IPS DF 4.7 (cell line): ENCODE results near the gene PCDHGB2.
"Not testable (repeated sequence)": the region's sequence is repeated elsewhere in the genome, so short reads cannot be mapped to it uniquely, and the experiment has no call there.

Experiments
- DNase-seq: peaks from one replicate; pipeline ENCODE4 v3.0.0-alpha.2; 2013; ENCODE audit warnings: low spot score; ENCODE audit errors: extremely low read depth

Gene PCDHGB2

DNA sequence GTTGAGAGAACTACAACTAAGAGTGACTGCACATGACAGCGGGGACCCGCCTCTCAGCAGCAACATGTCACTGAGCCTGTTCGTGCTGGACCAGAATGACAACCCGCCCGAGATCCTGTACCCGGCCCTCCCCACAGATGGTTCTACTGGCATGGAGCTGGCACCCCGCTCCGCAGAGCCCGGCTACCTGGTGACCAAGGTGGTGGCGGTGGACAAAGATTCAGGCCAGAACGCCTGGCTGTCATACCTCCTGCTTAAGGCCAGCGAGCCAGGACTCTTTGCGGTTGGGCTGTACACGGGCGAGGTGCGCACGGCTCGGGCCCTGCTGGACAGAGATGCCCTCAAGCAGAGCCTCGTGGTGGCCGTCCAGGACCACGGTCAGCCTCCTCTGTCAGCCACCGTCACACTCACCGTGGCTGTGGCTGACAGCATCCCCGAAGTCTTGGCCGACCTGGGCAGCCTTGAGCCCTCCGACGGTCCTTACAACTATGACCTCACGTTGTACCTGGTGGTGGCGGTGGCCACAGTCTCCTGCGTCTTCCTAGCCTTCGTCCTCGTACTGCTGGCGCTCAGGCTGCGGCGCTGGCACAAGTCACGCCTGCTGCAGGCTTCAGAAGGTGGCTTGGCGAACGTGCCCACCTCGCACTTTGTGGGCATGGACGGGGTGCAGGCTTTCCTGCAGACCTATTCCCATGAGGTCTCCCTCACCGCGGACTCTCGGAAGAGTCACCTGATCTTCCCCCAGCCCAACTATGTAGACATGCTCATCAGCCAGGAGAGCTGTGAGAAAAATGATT lies 24.9 kb downstream of the PCDHGB2 start:
- DNase-seq: no peak

DNA sequence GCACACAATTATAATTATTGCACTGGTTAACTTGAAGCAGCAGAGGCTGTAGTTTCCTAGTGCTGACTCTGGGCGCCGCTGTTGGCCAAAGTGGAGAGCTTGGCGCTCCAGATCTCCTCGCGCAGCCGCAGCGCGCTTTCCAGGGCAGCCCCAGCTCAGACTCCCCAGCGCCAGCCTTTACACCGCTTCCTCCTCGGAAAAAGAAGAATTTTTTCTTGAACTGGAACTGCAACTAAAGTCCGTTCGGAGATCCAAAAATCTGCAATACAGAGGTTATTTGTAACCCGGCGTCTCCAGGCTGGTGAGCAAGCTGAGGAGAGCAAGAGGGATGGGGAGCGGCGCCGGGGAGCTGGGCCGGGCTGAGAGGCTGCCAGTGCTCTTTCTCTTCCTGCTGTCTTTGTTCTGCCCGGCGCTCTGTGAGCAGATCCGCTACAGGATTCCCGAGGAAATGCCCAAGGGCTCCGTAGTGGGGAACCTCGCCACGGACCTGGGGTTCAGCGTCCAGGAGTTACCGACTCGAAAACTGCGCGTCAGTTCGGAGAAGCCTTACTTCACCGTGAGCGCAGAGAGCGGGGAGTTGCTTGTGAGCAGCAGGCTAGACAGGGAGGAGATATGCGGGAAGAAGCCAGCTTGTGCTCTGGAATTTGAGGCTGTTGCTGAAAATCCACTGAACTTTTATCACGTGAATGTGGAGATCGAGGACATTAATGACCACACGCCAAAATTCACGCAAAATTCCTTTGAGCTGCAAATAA lies 27.9 kb downstream of the PCDHGB2 start, which contains the start of gene PCDHGB4:
TSS of gene PCDHGB4 (plus strand) at position 142 of the 755 bp plus-strand sequence. CDS start at position 329, 187 bp downstream.
- not testable (repeated sequence) for DNase-seq

DNA sequence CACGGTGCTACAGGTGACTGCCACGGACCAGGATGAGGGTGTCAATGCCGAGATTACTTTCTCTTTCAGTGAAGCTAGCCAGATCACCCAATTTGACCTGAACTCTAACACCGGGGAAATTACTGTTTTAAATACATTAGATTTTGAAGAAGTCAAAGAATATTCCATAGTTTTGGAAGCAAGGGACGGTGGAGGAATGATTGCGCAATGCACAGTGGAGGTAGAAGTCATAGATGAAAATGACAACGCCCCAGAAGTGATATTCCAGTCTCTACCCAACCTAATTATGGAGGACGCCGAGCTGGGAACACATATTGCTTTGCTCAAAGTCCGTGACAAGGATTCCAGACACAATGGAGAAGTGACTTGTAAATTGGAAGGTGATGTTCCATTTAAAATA lies 28.9 kb downstream of the PCDHGB2 start:
- DNase-seq: no peak

DNA sequence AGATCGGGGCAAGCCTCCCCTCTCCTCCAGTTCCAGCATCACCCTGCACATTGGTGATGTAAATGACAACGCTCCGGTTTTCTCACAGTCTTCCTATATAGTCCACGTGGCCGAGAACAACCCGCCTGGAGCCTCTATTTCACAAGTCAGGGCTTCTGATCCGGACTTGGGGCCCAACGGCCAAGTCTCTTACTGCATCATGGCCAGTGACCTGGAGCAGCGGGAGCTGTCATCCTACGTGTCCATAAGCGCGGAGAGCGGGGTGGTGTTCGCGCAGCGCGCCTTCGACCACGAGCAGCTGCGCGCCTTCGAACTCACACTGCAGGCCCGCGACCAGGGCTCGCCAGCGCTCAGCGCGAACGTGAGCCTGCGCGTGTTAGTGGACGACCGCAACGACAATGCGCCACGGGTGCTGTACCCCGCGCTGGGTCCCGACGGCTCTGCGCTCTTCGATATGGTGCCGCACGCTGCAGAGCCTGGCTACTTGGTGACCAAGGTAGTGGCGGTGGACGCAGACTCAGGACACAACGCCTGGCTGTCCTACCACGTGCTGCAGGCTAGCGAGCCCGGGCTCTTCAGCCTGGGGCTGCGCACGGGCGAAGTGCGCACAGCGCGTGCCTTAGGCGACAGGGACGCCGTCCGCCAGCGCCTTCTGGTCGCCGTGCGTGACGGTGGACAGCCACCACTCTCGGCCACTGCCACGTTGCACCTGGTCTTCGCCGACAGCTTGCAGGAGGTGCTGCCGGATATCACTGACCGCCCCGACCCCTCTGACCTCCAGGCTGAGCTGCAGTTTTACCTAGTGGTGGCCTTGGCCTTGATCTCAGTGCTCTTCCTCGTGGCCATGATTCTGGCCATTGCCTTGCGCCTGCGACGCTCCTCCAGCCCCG lies 29.6 kb downstream of the PCDHGB2 start:
- no peak for DNase-seq

DNA sequence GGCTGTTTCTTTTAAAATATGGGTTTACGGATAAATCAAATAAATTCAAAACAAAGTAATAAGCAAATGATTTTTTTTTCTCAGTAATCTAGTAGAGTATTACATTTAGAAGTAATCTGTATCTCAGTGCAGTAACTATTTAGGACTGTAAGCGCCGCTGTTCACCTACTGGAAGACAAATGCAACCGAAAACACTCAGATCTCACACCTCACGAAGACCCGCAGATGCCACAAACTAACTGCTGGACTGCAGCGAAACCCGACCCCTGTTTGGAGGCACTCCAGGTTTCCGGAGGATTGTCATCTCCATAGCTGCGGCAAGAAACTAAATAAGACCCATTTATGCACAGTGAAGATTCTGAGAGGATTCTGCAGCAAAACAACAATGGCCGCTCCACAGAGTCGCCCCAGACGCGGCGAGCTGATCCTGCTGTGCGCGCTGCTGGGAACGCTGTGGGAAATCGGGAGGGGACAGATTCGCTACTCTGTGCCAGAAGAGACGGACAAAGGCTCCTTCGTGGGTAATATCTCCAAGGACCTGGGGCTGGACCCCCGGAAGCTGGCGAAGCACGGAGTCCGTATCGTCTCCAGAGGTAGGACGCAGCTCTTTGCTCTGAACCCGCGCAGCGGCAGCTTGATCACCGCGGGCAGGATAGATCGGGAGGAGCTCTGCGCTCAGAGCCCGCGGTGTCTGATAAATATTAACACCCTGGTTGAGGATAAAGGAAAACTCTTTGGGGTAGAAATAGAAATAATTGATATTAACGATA lies 32.8 kb downstream of the PCDHGB2 start, which contains the start of gene PCDHGA8:
TSS of gene PCDHGA8 (plus strand) at position 205 of the 770 bp plus-strand sequence. CDS start at position 386, 181 bp downstream.
- DNase-seq: no peak

DNA sequence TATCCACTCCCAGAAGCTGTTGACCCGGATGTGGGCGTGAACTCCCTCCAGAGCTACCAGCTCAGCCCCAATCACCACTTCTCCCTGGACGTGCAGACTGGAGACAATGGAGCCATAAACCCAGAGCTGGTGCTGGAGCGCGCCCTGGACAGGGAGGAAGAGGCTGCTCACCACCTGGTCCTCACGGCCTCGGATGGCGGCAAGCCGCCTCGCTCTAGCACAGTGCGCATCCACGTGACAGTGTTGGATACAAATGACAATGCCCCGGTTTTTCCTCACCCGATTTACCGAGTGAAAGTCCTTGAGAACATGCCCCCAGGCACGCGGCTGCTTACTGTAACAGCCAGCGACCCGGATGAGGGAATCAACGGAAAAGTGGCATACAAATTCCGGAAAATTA lies 33.5 kb downstream of the PCDHGB2 start:
- DNase-seq: no peak

DNA sequence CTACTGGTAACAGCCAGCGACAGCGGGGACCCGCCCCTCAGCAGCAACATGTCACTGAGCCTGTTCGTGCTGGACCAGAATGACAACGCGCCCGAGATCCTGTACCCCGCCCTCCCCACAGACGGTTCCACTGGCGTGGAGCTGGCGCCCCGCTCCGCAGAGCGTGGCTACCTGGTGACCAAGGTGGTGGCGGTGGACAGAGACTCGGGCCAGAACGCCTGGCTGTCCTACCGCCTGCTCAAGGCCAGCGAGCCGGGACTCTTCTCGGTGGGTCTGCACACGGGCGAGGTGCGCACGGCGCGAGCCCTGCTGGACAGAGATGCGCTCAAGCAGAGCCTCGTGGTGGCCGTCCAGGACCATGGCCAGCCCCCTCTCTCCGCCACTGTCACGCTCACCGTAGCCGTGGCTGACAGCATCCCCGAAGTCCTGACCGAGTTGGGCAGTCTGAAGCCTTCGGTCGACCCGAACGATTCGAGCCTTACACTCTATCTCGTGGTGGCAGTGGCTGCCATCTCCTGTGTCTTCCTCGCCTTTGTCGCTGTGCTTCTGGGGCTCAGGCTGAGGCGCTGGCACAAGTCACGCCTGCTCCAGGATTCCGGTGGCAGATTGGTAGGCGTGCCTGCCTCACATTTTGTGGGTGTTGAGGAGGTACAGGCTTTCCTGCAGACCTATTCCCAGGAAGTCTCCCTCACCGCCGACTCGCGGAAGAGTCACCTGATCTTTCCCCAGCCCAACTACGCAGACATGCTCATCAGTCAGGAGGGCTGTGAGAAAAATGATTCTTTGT lies 34.8 kb downstream of the PCDHGB2 start:
- DNase-seq: not testable (repeated sequence)

DNA sequence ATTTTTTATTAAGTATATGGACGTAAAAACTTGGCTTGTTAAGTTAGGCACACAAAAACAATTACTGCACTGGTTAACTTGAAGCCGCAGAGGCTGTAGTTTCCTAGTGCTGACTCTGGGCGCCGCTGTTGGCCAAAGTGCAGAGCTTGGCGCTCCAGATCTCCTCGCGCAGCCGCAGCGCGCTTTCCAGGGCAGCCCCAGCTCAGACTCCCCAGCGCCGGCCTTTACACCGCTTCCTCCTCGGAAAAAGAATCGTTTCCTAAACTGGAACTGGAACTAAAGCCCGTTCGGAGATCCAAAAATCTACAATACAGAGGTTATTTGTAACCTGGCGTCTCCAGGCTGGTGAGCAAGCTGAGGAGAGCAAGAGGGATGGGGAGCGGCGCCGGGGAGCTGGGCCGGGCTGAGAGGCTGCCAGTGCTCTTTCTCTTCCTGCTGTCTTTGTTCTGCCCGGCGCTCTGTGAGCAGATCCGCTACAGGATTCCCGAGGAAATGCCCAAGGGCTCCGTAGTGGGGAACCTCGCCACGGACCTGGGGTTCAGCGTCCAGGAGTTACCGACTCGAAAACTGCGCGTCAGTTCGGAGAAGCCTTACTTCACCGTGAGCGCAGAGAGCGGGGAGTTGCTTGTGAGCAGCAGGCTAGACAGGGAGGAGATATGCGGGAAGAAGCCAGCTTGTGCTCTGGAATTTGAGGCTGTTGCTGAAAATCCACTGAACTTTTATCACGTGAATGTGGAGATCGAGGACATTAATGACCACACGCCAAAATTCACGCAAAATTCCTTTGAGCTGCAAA lies 38.2 kb downstream of the PCDHGB2 start, which contains the start of gene PCDHGB5:
TSS of gene PCDHGB5 (plus strand) at position 192 of the 796 bp plus-strand sequence. CDS start at position 373, 181 bp downstream.
- not testable (repeated sequence) for DNase-seq

DNA sequence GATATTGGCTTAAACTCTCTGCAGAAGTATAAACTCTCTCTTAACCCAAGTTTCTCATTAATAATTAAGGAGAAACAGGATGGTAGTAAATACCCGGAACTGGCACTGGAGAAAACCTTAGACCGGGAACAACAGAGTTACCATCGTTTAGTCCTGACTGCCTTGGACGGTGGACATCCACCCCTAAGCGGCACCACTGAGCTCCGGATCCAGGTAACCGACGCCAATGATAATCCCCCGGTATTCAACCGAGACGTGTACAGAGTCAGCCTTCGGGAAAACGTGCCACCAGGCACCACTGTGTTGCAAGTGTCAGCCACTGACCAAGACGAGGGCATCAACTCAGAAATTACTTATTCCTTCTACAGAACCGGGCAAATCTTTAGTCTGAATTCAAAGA lies 38.8 kb downstream of the PCDHGB2 start:
- no peak for DNase-seq

DNA sequence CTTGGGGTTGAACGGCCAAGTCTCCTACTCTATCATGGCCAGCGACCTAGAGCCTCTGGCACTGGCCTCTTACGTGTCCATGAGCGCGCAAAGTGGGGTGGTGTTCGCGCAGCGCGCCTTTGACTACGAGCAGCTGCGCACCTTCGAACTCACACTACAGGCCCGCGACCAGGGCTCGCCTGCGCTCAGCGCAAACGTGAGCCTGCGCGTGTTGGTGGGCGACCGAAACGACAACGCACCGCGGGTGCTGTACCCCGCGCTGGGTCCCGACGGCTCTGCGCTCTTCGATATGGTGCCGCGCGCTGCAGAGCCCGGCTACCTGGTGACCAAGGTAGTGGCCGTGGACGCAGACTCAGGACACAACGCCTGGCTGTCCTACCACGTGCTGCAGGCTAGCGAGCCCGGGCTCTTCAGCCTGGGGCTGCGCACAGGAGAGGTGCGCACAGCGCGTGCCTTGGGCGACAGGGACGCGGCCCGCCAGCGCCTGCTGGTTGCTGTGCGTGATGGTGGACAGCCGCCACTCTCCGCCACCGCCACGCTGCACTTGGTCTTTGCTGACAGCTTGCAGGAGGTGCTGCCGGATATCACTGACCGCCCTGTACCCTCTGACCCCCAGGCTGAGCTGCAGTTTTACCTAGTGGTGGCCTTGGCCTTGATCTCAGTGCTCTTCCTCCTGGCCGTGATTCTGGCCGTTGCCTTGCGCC lies 39.9 kb downstream of the PCDHGB2 start:
- DNase-seq: no peak

DNA sequence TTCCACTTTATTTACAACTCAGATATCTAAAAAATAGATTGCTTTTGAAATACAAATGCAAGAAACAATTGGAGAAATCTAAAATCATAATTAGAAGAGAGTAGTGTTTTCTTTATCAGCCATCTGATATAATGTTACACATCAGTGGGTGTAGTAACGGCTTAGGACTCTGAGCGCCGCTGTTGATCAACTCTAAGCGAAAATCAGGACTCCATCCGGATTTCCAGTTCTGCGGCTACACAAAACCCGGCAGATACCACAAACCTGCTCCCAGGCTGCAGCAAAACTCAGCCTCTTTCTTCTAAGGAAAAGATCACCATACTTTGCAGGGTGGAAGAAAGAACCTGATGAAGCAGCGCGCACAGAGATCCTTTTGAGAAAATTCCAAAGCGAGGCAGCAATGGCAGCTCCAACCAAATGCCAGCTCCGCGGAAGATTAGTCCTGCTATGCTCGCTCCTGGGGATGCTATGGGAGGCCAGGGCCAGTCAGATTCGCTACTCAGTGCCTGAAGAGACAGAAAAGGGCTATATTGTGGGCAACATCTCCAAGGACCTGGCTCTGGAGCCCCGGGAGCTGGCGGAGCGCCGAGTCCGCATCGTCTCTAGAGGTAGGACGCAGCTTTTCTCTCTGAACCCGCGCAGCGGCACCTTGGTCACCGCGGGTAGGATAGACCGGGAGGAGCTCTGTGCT lies 42.9 kb downstream of the PCDHGB2 start, which contains the start of gene PCDHGA9:
TSS of gene PCDHGA9 (plus strand) at position 226 of the 691 bp plus-strand sequence. CDS start at position 401, 175 bp downstream.
- DNase-seq: no peak

DNA sequence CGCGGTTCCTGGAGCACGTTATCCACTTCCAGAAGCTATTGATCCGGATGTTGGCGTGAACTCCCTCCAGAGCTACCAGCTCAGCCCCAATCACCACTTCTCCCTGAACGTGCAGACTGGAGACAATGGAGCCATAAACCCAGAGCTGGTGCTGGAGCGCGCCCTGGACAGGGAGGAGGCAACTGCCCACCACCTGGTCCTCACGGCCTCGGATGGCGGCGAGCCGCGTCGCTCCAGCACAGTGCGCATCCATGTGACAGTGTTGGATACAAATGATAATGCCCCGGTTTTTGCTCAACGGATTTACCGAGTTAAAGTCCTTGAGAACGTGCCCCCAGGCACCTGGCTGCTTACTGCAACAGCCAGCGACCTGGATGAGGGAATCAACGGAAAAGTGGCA lies 43.6 kb downstream of the PCDHGB2 start:
- DNase-seq: no peak

DNA sequence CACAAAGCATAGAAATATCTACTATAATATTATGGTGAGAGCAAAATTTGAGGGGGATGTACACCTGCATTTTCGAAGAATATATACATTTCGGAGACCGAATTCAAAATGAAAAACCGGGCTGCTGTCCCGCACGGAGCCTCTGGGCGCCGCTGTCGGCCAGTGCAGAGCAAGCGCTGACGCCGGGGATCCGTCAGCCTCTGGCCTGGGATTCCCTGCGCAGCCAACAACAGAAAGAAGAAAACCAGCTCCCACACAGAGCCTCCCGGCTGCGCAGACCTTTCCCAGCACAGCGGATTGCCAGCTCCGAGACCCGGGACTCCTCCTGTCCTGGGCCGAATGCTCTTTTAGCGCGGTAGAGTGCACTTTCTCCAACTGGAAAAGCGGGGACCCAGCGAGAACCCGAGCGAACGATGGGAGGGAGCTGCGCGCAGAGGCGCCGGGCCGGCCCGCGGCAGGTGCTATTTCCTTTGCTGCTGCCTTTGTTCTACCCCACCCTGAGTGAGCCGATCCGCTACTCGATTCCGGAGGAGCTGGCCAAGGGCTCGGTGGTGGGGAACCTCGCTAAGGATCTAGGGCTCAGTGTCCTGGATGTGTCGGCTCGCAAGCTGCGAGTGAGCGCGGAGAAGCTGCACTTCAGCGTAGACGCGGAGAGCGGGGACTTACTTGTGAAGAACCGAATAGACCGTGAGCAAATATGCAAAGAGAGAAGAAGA lies 48.2 kb downstream of the PCDHGB2 start, which contains the start of gene PCDHGB6:
TSS of gene PCDHGB6 (plus strand) at position 232 of the 716 bp plus-strand sequence. CDS start at position 414, 182 bp downstream.
- not testable (repeated sequence) for DNase-seq

DNA sequence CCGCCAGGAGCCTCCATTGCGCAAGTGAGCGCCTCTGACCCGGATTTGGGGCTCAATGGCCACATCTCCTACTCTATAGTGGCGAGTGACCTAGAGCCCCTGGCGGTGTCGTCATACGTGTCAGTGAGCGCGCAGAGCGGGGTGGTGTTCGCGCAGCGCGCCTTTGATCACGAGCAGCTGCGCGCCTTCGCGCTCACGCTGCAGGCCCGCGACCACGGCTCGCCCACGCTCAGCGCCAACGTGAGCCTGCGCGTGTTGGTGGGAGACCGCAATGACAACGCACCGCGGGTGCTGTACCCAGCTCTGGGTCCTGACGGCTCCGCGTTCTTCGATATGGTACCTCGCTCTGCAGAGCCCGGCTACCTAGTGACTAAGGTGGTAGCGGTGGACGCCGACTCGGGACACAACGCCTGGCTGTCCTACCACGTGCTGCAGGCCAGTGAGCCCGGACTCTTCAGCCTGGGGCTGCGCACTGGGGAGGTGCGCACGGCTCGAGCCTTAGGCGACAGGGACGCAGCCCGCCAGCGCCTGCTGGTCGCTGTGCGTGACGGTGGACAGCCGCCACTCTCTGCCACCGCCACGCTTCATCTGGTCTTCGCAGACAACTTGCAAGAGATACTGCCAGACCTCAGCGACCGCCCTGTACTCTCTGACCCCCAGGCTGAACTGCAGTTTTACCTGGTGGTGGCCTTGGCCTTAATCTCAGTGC lies 50.0 kb downstream of the PCDHGB2 start:
- no peak for DNase-seq

DNA sequence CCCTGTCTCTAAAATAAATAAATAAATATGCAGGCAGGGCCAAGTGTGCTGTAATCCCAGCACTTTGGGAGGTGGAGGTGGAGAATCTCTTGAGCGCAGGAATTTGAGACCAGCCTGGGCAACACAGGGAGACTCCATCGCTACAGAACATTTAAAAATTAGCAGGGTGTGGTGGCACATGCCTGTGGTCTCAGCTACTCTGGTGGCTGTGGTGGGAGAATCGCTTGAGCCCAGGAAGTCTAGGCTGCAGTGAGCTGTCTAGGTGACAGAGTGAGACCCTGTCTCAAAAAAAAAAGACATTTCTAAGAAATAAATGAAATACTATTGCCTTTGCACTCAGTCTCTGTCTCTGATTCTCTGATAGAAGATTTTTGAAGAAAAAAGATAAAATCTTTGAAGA lies 51.8 kb downstream of the PCDHGB2 start:
- no peak for DNase-seq
